Stimulated activated CD8-positive, alpha-beta memory T cell treated with anti-CD3 and anti-CD28 coated beads, Interleukin-7, amount 100 ng/mL, for 24 hours (primary cell): Measurements from ENCODE around the gene SEMA6B.
A peak's percentile ranks its signal among the peaks of the same experiment; 100 is the strongest.
"Not testable (repeated sequence)": the region's sequence is repeated elsewhere in the genome, so short reads cannot be mapped to it uniquely, and the experiment has no call there.

ENCODE experiments used
- DNase-seq: peaks from one replicate; pipeline ENCODE4 v3.0.0-alpha.2; 2020; ENCODE audit warnings: low read depth

The SEMA6B gene

GRCh38 chr19:4570916-4571304, 11.4 kb upstream of the SEMA6B start:
- no peak for DNase-seq

GRCh38 chr19:4570402-4570801, 10.9 kb upstream of the SEMA6B start:
- no peak for DNase-seq

GRCh38 chr19:4568886-4569285, 9.4 kb upstream of the SEMA6B start:
- no peak for DNase-seq

- DNase-seq: peak; percentile 52
Measured at GRCh38 chr19:4567584-4568071, 8.1 kb upstream of the SEMA6B start.

GRCh38 chr19:4566402-4567051, 7.0 kb upstream of the SEMA6B start:
- no peak for DNase-seq

- not testable (repeated sequence) for DNase-seq
Measured at GRCh38 chr19:4563562-4563961, 4.1 kb upstream of the SEMA6B start.

- not testable (repeated sequence) for DNase-seq
Measured at GRCh38 chr19:4562085-4562484, 2.6 kb upstream of the SEMA6B start.

- DNase-seq: no peak
Measured at GRCh38 chr19:4557971-4558941, 1.2 kb downstream of the SEMA6B start.

GRCh38 chr19:4557144-4557970, 2.1 kb downstream of the SEMA6B start:
- DNase-seq: no peak

- peak; percentile 13 for DNase-seq
Measured at GRCh38 chr19:4556597-4557127, 2.8 kb downstream of the SEMA6B start.

- DNase-seq: no peak
Measured at GRCh38 chr19:4555657-4556561, 3.6 kb downstream of the SEMA6B start.

- no peak for DNase-seq
Measured at GRCh38 chr19:4554717-4555116, 4.8 kb downstream of the SEMA6B start.

GRCh38 chr19:4553775-4554174, 5.7 kb downstream of the SEMA6B start:
- no peak for DNase-seq

- no peak for DNase-seq
Measured at GRCh38 chr19:4553092-4553695, 6.3 kb downstream of the SEMA6B start.

GRCh38 chr19:4552525-4552819, 7.0 kb downstream of the SEMA6B start:
- no peak for DNase-seq

- DNase-seq: no peak
Measured at GRCh38 chr19:4550479-4551050, 8.9 kb downstream of the SEMA6B start.

- DNase-seq: no peak
Measured at GRCh38 chr19:4550018-4550417, 9.5 kb downstream of the SEMA6B start.

GRCh38 chr19:4548238-4548584, 11.3 kb downstream of the SEMA6B start:
- DNase-seq: no peak

GRCh38 chr19:4547303-4548237, 11.9 kb downstream of the SEMA6B start:
- DNase-seq: no peak
